DMS153 (cell line): ENCODE results near the gene SLC5A1.

ENCODE experiments used
- DNase-seq: peaks from one replicate; lab custom pipeline; 2025; lab: John Stamatoyannopoulos, UW

The SLC5A1 gene

DNA sequence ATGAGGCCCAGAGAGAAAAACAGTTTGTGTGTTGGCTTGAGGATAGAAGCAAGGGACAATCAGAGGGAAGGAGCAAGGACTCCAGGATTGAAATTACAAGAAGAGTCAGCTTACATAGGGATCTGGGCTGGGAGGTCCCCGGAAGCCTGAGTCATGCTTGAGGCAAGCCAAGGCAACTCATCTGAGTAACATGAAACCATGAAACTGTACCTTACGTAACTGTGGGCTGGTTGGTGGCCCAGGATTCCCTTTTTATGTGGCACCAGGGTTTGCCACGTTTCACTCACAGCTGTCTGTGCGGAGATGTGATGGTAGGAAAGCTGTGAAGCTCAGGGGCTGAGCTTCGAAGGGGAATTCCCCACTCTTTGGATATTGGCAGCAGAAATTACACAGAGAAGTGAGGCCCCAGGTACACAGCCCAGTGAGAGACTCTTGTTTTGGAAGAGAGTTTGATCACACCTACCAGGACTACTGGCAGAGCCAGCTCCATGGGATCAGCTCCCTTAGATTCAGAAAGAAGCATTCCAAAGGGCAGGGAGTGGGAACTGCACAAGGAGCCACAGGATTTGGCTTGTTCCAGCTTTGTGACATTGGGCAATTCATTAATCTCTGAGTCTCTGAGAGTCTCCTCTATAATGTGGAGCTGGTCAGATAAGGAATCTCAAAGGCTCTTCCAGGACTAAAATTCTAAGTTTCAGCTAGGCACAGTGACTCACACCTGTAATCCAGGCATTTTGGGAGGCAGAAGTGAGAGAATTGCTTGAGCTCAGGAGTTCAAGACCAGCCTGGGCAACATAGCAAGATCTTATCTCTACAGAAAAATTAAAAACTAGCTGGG is 7.8 kb downstream of the SLC5A1 start:
- DNase-seq, result peak; percentile 84

DNA sequence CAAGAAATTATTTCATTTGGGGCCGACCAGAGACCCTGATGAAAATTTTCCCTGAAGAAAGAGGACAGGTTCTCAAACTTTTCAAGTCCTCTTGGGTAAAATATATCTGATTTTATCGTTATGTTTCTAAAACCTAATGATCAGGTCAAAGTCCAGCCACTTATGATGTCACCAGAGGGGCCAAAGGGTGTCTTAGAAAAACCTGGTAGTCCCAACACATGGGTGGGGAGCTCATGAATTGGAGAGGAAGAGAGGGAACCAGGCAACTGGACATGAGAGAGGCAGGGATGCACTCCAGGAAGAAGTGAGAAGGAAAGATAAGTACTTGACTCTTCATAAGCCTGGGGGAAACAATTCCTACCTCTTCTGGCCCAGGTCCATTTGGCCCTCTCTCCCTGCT is 9.2 kb downstream of the SLC5A1 start:
- no peak for DNase-seq

DNA sequence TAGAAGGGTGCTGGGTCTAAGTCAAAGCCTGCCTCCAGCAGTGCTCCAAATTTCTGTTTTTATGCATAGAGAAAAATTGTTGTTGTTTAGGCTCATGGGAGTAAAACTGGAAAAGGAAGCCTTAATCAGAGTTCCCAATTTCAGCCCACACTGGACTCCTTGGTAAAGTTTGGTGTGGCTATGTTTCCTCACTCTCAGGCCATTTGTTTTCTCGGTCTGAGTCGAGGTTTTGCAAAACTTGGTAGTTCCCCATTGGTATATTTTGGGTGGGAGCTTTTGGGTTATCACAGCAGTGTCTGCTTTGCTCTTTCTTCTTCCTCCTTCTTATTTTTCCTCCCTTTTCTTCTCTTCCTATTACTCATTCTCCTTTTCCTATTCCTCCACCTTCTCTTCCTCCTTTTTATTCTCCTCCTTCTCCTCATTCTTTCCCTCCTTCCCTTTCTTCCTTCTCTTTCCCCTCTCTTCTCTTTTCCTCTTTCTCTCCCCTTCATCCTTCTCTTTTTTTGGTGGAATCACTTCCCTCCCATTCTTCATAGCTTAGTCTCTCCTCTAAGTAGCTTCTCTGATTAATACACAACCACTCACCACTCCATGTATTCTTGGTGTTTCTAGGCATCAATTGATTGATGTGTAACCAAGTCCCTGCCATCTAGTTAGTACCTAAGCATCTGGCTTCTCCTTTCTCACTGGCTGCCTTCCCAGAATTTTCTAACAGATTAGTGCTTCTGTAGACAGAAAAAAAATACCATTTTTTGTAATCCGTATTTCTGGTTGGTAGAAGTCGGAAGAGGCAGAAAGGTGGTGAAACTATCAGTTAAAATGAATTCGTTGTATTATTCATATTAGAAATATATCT is 10.1 kb downstream of the SLC5A1 start:
- no peak for DNase-seq

DNA sequence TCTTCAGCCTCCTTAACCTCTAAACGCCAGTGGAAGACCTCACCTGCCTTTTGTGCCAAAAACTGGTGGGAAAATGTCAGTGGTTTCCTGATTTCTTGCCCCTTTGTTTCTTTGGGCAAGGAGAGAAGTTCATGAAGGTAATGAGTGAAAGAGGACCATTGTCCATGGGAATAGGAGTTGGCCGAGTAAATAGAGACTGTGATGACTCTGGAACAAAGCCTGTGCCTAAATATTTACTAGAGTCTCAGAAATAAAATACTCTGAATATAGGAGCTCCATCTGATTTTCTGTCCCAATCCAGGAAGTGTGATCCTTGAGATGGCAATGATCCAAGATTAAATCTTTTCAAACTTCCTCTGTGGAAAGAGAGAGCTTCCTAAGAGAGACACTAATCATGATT is 12.0 kb downstream of the SLC5A1 start:
- DNase-seq, result peak; percentile 16

DNA sequence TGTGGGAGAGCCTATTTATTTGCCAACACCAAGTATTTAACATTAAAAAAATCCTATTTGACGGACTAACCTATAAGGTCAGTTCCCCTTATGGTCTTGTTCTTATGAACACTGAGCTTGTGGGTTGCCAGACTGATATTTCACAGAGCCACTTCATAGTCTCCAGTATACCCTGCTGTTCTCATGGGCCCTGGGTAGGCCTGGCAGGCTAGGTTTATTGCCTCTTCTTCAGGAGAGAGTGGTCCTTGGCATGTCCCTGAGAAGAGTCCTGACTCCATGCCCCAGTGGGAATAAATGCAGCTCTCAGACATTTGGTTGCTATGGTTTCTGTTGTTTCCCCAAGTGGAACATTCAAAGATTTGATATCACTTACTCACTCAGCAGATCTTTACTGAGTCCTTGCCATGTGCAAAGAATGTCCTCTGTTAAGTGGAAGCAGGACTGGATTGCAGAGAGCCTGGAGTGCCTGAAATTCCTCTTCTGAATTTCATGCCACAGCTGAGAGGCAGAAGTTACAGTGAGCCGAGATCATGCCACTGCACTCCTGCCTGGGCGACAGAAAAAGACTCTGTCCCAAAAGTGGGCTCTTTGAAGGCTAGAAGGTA is 15.7 kb downstream of the SLC5A1 start:
- DNase-seq, result no peak

DNA sequence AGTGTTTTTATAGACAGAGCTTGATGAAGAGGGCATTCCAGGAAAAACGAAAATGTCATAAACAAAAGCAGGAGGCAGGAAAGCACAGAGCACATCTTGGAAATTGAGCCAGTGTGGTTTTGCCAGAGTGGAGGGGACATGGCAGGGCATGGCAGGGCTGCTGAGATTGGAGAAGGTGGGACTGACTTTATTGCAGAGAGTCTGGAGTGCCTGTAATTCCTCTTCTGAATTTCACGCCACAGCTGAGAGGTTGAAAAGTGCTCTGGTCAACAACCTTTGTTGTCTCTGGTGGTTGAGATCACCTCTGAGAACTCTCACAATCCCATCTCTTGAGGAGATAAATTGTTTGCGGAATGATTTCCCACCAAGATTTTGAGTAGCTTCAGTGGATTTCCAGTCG is 16.4 kb downstream of the SLC5A1 start:
- no peak for DNase-seq

DNA sequence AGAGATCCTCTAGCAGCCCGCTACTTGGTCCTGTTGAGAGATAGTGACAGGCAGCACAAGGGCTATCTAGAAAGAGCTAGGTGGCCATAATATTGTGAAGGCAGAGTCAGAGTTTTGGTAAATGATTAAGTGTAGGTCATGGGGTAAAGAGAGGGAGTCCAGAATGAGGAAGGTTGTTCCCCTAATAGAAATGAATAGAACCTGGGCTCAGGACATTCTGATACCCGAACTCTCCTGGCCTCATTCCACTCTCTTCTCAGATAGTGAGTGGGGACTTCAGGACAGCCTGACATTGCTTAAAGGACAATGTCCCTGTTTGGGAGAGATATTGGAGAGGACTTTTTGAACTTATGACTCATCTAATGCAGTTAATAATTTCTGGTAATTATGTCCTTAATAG is 20.6 kb downstream of the SLC5A1 start:
- DNase-seq, result no peak

DNA sequence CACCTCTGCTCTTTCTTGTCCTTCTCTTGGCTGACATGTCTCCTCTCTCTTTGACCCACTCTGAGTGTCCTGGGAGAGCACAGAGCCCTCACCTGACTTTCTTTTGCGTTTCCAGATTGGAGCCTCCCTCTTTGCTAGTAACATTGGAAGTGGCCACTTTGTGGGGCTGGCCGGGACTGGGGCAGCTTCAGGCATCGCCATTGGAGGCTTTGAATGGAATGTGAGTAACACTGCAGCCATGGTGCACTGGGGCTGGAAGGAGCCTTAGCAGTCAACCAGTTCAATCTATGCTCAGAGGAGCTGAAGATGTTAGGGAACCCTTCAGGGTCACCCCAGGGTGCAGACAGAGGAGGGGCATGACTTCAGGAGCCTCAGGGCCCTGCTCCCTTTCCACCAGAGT is 23.8 kb downstream of the SLC5A1 start:
- DNase-seq, result no peak

DNA sequence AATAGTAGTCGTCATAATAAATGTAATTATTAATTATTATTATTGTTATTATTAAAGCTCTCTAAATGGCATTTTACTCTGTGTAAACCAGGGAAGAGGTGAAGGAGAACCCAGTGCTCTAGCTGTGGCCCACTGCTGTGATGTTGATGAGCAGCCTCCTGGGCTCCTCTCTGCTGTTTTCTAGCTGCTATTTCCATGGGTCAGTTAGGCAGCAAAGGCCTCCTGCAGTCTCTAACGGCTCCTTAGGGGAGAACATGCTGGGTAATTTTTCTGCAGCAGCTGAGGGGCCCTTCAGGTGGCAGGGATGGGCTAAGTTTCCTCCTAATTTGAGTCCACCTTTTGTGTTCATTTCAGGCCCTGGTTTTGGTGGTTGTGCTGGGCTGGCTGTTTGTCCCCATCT is 24.6 kb downstream of the SLC5A1 start:
- no peak for DNase-seq

DNA sequence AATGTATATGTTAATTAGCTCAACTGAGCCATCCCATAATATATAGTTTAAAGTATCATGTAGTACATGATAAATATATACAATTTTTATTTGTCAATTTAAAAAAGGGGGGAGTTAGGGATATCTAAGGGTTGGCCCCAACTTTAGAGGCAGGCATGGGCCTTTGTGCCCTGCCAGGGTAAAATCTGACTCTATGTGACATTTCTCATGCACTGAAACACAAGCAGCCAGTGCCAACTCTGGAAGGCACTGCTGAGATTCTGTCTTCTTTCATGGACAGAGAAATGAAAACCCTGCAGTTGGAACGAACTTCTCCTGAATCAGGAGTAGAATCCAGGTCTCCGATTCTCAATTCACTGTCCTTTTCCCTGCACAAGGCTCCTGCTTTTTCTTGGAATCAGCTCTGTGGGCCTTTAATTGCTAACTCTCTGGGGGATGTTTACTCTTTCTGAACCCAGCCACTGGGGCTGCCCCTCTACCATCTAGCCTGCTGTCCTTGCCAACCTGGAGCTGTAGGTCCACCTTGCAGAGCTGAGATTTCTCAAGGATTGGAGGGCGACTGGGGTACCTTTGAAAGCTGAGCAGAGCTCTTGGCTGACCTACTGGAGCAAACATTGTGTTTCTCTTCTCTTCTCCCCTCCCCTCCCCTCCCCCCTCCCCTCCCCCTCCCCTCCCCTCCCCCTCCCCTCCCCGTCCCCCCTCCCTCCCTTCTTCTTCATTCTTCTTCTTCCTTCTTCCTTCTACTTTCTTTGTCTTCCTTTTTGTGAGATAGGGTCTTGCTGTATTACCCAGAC is 26.7 kb downstream of the SLC5A1 start:
- no peak for DNase-seq

DNA sequence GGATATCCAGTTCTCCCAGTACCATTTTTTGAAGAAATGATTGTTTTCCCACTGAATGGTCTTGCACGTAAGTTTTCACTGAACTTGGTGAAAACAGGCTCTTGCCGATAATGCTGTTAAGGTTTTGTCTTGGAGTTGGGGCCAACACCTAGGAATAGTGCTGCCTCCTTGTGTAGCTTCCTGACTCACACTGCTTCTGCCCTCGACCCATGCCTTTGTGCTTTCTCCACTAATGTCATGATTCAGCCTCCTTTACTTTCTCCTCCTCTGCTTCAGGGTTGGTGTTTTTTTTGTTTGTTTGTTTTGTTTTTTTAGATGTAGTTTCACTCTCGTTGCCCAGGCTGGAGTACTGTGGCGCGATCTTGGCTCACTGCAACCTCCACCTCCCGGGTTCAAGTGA is 30.2 kb downstream of the SLC5A1 start:
- no peak for DNase-seq

DNA sequence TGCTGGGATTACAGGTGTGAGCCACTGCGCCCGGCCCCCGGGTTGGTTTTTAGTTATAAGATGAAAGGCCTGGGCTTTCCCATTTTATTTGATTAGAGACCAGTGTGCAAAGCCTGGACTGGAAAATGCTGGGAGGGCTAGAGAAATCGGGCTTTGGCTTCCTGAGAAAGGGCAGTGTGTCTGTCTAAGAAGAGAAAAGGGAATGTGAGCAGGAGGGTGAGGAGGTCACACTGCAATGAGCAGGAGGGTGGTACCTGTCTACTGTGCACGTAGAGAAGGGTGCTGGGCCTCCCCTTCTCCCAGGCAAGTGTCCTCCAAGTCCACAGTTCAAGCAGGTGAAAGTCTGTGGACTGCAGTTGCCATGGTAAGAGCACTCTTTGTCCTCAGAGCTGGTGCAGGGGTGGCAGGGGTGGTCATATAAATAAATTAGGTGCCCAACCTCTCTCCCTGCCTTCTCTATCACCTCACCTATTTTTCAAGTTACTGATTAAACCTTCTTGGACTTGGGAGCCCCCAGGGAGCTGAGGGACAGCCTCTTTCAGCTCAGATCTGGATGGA is 30.8 kb downstream of the SLC5A1 start:
- no peak for DNase-seq

DNA sequence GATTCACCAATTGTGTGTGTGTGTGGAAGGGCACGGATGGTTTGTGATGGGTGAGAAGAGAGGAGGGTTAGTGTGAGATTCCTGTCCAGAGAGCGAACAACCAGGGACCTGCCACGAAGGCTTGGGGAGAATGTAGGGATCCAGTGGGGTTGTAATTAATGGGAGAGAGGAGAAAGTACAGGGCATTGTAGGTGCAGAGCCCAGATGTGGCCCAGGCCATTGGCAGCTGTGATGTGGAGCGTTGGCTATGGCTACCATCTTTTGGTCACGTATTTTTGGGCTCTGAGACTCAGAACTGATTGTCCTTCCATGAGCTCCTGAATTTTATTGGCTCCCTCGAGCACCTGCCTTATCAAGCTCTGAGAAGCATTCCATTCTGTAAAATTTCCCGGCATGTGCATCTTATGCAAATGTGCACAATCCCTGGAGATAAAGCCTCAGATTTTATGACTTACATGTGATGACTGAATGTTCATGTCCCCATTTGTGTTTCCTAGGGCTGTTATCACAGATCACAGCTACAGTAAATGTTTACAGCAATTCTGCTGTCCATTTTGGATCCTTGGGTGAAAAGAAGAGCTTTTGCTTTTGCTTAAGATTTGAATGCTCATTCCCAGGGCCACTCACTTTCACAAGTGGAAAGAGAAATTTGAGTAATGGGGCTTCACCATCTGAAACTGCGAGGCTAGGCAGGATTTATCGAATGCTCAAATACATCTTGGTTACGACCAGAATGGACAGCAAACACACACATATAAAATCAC is 33.1 kb downstream of the SLC5A1 start:
- DNase-seq, result no peak

DNA sequence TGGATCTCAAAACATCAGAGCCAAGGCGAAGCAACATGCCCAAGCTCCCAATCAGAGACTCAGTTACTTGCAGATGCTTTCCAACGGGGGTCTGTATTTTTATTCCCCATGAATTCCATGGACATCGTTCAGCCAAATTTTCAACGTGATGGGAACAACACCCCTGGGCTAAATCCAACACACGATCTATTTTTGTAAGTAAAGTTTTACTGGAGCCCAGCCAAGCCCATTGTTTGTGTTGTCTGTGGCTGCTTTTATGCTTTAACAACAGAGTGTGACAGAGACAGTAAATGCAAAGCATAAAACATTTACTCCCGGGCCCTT is 33.7 kb downstream of the SLC5A1 start:
- no peak for DNase-seq

DNA sequence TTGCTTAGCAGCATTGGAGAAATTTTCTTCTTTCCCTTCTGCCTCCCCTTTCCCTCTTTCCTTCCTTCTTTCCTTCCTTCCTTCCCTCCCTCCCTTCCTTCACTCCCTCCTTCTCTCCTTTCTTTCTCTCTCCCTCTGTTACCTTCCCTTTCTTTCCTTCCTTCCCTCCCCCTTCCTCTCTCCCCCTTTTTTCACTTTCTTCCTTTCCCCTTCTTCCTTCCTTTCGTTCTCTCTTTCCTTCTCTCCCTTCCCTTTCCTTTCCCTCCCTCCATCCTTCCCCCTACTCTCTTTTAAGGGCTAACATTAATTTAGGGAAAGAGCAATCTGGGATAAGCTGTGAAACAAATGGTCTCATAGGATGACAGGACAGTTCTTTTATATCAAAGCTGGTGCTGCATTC is 34.1 kb downstream of the SLC5A1 start:
- no peak for DNase-seq

DNA sequence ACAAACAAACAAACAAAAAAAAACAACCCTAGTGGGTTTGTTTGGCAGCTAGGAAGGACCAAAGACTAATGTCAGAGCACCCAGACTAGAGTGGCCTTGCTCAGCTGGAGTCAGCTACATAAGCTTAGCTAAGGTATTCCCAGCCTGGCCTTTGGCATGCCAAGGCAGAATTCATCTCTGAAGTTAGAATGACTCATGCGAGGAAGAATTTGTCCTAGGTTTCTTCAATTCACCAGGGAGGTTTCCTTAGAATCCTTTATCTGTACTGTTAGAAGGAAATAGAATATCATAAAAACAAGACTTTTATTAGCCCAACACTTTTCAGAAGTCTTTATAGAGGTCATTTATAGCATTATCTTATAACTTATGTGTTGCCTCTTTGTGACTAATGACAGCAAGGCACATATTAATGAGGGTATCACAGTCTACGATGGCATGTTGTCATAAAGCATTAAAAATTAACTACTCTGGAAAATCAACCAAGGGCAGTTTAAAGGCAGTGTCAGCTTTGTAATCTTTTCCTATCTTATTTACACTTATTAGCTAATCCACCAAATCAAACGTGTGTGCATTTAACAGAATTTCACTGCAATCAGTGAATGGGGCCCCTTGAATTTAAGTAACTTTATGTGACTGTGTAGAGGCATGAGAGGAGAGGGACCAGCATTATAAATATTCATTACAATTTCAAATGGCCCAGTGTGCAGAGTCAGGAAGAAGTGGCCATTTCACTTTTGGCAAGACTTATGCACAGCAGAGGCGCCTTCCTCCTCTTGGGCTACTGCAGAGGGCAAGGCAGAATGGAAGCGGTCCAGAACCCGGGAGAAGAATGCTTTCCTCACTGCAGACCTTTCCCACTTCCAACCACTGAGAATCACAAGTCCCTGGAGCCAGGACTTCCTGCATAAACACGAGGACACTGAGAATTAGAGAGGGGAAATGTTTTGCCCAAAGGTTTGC is 36.3 kb downstream of the SLC5A1 start:
- DNase-seq, result no peak

DNA sequence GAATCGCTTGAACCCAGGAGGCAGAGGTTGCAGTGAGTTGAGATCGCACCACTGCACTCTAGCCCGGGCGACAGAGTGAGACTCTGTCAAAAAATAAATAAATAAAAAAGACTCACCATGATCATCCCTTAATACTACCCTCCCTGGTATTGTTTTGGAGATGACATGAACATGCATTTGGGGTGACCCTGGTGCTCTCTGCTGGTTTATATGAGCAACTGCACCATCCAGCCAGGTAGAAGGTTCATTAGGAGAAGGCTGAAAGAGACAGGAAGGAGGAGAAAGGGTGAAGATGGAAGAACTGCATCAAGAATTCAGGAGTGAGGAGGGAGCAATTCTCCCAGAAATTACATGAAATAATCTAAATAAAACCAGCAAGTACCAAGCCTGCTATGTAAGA is 37.8 kb downstream of the SLC5A1 start:
- DNase-seq, result peak; percentile 59

DNA sequence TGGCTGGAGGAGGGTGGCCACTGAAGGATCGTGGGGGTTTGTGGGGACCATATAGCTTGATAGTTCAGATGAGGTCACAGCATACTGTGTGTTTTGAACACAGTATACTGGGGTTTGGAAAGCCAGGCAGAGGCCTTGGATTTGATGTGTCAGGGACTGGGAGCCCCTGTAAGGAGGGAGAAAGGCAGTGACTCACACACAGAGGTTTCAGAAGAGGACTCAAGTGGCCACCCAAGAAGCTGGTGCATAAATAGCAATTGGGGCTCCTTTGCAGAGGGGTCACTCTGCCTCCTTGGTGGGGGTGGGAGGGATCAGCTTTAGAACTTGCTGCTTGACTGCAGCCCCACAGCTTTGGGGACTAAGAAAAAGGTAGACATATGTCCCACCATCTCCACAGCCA is 39.3 kb downstream of the SLC5A1 start:
- no peak for DNase-seq

DNA sequence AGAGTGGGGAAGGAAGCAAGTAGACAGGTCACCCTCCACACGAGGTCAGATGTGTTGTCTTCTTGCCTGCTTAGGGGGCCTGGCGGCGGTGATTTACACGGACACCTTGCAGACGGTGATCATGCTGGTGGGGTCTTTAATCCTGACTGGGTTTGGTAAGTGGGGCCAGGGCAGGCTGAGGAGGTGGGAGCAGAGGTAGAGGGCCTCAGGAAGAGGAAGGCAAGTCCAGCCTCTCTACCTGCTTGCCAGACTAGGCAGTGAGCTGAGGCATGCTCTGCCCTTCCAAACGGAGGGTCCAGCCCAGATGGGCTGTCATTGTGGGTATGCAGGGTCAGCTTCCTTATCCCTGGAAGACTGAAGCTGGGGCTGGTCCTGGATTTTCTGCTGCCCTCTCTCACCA is 39.9 kb downstream of the SLC5A1 start:
- no peak for DNase-seq

DNA sequence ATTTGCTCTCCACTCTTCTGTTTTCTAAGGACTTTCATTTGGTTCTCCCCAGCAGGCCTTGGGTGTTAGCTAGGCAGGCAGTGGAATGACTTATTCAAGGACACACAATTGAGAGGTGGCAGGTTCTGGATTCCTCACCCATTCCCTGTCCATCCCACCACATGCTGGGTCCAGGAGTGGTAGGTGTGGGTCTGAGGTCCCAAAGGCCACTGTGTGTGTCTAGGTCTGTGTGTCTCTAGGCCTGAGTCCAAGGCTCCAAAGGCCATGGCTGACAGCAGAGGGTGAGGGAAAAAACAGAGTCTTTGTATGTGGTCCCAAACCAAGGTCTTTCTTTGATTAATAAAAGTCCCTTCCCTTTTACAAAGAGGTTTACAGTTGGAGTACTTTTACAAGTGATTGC is 40.8 kb downstream of the SLC5A1 start:
- no peak for DNase-seq
